Effector memory CD4-positive, alpha-beta T cell (primary cell): ENCODE results near the gene PSRC1.

Experiments
- DNase-seq, 3 donors: peaks; one replicate each; pipeline ENCODE4 v3.0.0-alpha.2; 2020
- H3K27ac ChIP-seq: 2 replicates; pipeline ENCODE4 v1.7.0; 2013; ENCODE audit warnings: mild to moderate bottlenecking, low read length, moderate library complexity; ENCODE audit not compliant: insufficient read depth, poor library complexity, severe bottlenecking
- H3K27me3 ChIP-seq: replicated peaks from 2 replicates; pipeline ENCODE4 v1.7.0; 2013; ENCODE audit warnings: mild to moderate bottlenecking, low read length; ENCODE audit not compliant: insufficient read depth, control insufficient read depth, poor library complexity, severe bottlenecking
- H3K36me3 ChIP-seq: 2 replicates; pipeline ENCODE4 v1.7.0; 2013; ENCODE audit warnings: mild to moderate bottlenecking, low read length, moderate library complexity; ENCODE audit not compliant: control insufficient read depth, insufficient read depth
- H3K4me1 ChIP-seq: 2 replicates; pipeline ENCODE4 v1.7.0; 2013; ENCODE audit warnings: low read length, mild to moderate bottlenecking; ENCODE audit not compliant: control insufficient read depth, insufficient read depth, poor library complexity, severe bottlenecking
- H3K4me3 ChIP-seq: 2 replicates; pipeline ENCODE4 v1.7.0; 2013; ENCODE audit warnings: low read length, low read depth, mild to moderate bottlenecking; ENCODE audit not compliant: insufficient read depth, poor library complexity, severe bottlenecking
- H3K9me3 ChIP-seq: 2 replicates; pipeline ENCODE4 v1.7.0; 2013; ENCODE audit warnings: mild to moderate bottlenecking, low read length, moderate library complexity; ENCODE audit not compliant: control insufficient read depth

PSRC1 gene

GRCh38 chr1:109231066-109231465 is 51.9 kb downstream of the PSRC1 start:
- DNase-seq = no peak
- no peaks in the 10 kb centered on the region for H3K4me1 ChIP-seq
- no peaks in the 10 kb centered on the region for H3K27me3 ChIP-seq
- H3K9me3 ChIP-seq = no peaks in the 10 kb centered on the region
- H3K4me3 ChIP-seq = no peak overlapping the region
- H3K27ac ChIP-seq = no peak overlapping the region
- H3K36me3 ChIP-seq = peaks cover 71% of the 10 kb centered on the region
